K562 treated with DMSO at 1 percent for 48 hours (cell line): ENCODE data around the gene FKBP1A. TPM values are rescaled to one million over a fixed set of nuclear protein-coding genes. Genes with fewer than 3 reads are reported as not detected.

Experiments
- total RNA-seq: library from RNA; unstranded; fragments of 300-600 nt; gene quantifications from 2 replicates; pipeline ENCODE4 v1.2.3, GENCODE V29; 2022; ENCODE audit warnings: low replicate concordance; ENCODE audit errors: extremely low read depth

The FKBP1A gene
- not detected in 2 replicates for total RNA-seq

GRCh38 chr20:1392693-1393506 is at the start of gene FKBP1A:
FKBP1A (minus strand) TSS chr20:1393054; CDS start chr20:1392998, 56 bp downstream.

GRCh38 chr20:1328680-1329330 is 64.0 kb downstream of the FKBP1A start, which contains the start of gene SDCBP2:
SDCBP2 (minus strand) TSS chr20:1329139; CDS start chr20:1320416, 8,723 bp downstream.

Other genes starting within 250 kb of the FKBP1A start
- gene TMEM74B, start 208.1 kb downstream of the FKBP1A start, total RNA-seq = not detected in 2 replicates
- gene C20orf202, start 189.6 kb downstream of the FKBP1A start, total RNA-seq = not detected in 2 replicates
- not detected in 2 replicates for gene RAD21L1, start 167.0 kb downstream of the FKBP1A start, total RNA-seq
- not detected in 2 replicates for gene SNPH, start 126.8 kb downstream of the FKBP1A start, total RNA-seq
- gene SDCBP2, start 63.9 kb downstream of the FKBP1A start, total RNA-seq = not detected in 2 replicates
- gene NSFL1C, start 73.8 kb upstream of the FKBP1A start, total RNA-seq = not detected in 2 replicates
- not detected in 2 replicates for gene SIRPB2, start 98.4 kb upstream of the FKBP1A start, total RNA-seq
- not detected in 2 replicates for gene SIRPD, start 164.7 kb upstream of the FKBP1A start, total RNA-seq
- gene SIRPB1, start 227.0 kb upstream of the FKBP1A start, total RNA-seq = not detected in 2 replicates